Activated T-helper 17 cell treated with anti-CD3 and anti-CD28 coated beads, Interleukin-2, amount 50 U/mL, for 72 hours (primary cell): Measurements from ENCODE around the gene GJC1. TPM values are rescaled to one million over a fixed set of nuclear protein-coding genes. Genes with fewer than 3 reads are reported as not detected.

Experiments
- ATAC-seq: fragments of 150-1000 bp; cut with Tn5 transposase; replicated peaks from 2 replicates; pipeline ENCODE4 v1.10.0; 2021; ENCODE audit warnings: mild to moderate bottlenecking, moderate library complexity
- H3K27ac Mint-ChIP-seq: one replicate; pipeline ENCODE4 v1.8.0; 2022; ENCODE audit warnings: mixed read lengths
- H3K27me3 Mint-ChIP-seq: one replicate; pipeline ENCODE4 v1.8.0; 2022; ENCODE audit warnings: mixed read lengths
- H3K36me3 Mint-ChIP-seq: one replicate; pipeline ENCODE4 v1.8.0; 2022; ENCODE audit warnings: low read depth, mild to moderate bottlenecking, mixed read lengths
- H3K4me1 Mint-ChIP-seq: one replicate; pipeline ENCODE4 v1.8.0; 2022; ENCODE audit warnings: mixed read lengths
- H3K4me3 Mint-ChIP-seq: one replicate; pipeline ENCODE4 v1.8.0; 2022; ENCODE audit warnings: mild to moderate bottlenecking, mixed read lengths
- H3K9me3 Mint-ChIP-seq: one replicate; pipeline ENCODE4 v1.8.0; 2022; ENCODE audit warnings: mixed read lengths
- total RNA-seq, 2 donors: library from RNA; stranded (reverse); gene quantifications; one replicate each; pipeline ENCODE4 v1.2.3, GENCODE V29; 2022

Gene GJC1
- total RNA-seq, 2 donors from 2014 or later = 2.4 to 3.4 TPM

DNA sequence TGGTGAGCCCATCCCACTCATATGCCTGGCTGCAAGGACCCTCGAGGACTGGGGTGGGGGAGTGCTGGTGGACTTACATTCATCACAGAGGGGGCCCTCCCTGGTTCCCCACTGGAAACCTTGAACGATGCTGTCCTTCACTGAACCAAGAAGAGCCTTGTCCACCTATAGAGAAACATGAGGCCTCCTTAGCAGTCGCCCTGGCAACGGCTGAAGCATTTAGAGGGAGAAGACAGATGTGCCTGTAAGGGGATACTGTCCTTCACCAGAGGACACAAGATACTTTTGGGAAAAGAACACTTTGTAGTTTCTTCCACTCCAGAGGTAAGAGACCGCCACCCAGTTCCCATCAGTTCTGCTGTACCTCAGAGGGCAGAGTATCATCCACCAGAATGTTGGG is 24.1 kb upstream of the GJC1 start:
- no peak for ATAC-seq
- no peak overlapping the region for H3K27ac Mint-ChIP-seq
- no peaks in the 10 kb centered on the region for H3K9me3 Mint-ChIP-seq
- no peaks in the 10 kb centered on the region for H3K27me3 Mint-ChIP-seq
- peaks cover 95% of the 10 kb centered on the region for H3K36me3 Mint-ChIP-seq
- H3K4me3 Mint-ChIP-seq = no peak overlapping the region
- no peaks in the 10 kb centered on the region for H3K4me1 Mint-ChIP-seq

DNA sequence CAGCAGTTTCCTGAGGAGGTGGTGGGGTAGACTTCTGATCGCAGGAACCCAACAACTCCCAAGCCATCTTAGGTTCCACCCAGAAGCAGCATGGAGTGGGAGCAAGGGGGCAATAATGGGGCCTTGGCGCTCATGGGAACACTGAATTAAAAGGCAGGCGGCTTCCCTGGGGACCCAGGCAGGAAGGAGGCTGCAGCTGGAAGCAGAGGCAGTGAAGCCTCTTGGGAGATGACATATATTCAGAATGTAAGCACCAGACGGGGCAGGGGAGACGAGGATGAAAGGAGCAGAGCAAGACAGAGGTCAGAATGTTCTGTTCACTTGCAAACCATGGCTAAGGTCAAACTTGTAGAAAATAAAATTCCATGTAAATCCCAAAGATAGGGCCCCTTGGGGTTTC is 20.5 kb upstream of the GJC1 start:
- Mint-ChIP-seq H3K4me3 (no peak overlapping the region), H3K4me1 (no peaks in the 10 kb centered on the region), H3K27me3 (no peaks in the 10 kb centered on the region), H3K9me3 (no peaks in the 10 kb centered on the region), H3K36me3 (peaks cover 59% of the 10 kb centered on the region), H3K27ac (no peak overlapping the region)
- ATAC-seq = no peak

DNA sequence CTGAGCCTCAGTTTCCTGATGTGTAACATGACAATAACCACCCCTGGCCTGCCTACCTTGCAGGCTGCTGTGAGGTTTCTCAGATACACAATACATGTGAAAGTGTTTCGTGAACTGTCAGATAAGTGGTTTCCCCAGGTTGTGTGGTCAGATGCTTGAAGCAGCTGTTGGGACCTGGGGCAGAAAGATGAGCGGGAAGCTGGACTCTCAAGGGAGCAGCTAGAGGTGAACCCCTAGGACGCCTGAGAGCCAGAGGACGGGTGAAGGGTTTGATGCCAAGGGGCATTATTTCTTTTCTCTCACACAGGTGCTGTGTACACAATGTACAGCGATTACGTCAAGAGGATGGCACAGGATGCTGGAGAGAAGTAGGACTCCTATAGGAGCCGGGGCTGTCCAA is 19.9 kb upstream of the GJC1 start:
- Mint-ChIP-seq H3K27ac (no peak overlapping the region), H3K27me3 (no peaks in the 10 kb centered on the region), H3K4me3 (no peak overlapping the region), H3K36me3 (peaks cover 53% of the 10 kb centered on the region), H3K9me3 (no peaks in the 10 kb centered on the region), H3K4me1 (no peaks in the 10 kb centered on the region)
- ATAC-seq = no peak

DNA sequence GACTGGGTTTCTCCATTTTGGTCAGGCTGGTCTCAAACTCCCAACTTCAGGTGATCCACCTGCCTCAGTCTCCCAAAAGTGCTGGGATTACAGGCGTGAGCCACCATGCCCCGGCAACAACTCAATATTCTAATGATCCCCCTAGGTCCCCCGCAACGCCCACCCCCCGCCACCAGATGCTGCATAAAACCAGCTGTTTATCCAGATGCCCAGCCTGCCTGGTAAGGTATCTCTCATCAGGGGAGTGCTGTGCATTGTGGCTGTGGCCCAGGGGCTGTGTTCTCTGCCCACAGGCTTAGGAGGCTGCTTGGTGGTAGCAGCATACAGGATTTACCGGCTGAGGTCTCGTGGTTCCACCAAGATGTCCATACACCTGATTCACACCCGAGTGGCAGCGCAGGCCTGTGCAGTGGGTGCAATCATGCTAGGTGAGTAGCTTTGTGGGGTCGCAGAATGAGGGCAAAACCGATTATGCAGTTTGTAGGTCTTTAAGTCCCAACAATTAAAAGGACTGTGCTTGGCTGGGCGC is 18.9 kb upstream of the GJC1 start:
- Mint-ChIP-seq H3K27me3 (no peaks in the 10 kb centered on the region), H3K36me3 (peaks cover 43% of the 10 kb centered on the region), H3K9me3 (no peaks in the 10 kb centered on the region), H3K27ac (no peak overlapping the region), H3K4me1 (no peaks in the 10 kb centered on the region), H3K4me3 (no peak overlapping the region)
- no peak for ATAC-seq

DNA sequence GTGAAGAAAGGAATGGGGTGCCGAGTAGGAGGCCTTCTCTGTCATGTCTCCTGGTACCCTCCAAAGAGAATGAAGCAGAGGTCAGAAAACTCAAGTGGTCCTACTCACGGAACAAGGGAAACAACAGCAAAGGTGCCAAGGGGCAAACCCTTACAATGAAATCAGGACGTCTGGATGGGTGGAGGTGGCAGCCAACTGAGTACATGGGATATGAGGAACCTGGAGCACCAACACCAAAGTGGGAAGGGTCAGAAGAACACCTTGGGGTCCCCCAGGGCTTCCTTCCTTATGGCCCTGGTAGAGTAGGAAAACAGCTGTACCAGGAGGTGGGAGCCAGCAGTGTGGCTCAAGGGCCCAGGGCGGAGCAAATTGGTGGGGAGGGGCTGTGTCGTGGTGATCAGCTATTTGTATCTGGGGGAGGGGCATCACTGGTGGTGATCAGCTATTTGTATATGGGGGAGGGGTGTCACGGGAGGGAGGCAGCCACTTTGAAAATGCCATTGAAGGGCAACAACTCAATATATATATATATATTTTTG is 18.2 kb upstream of the GJC1 start:
- no peak overlapping the region for H3K4me3 Mint-ChIP-seq
- no peak for ATAC-seq
- H3K27ac Mint-ChIP-seq = no peak overlapping the region
- H3K9me3 Mint-ChIP-seq = no peaks in the 10 kb centered on the region
- no peaks in the 10 kb centered on the region for H3K27me3 Mint-ChIP-seq
- peaks cover 36% of the 10 kb centered on the region for H3K36me3 Mint-ChIP-seq
- no peaks in the 10 kb centered on the region for H3K4me1 Mint-ChIP-seq

DNA sequence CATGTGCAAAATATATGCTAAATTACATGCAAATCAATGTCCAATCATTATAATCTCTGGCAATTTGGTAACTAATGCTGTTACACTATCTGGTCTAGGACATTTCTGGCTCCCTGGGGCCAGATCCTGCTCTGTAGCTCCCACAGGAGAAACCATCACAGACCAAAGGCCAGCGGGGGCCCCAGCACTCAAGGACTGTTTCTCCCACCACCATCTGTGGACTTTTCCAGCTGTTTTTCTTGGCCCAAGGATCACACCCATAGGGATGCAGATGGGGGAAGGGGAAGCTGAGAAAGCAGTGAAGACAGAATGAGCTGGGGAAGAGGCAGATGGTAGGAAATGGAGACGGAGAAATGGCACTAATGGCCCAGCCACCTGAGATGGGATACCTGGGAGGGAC is 17.5 kb upstream of the GJC1 start, which contains the start of gene HIGD1B:
Gene HIGD1B, plus strand, starts transcription at position 298 of the 400 bp plus-strand sequence. CDS start 270 bp downstream, outside the sequence.
- no peak within 1 kb of the TSS for H3K4me3 Mint-ChIP-seq
- H3K36me3 Mint-ChIP-seq = peaks cover 29% of the 10 kb centered on the region
- H3K4me1 Mint-ChIP-seq = no peaks in the 10 kb centered on the region
- H3K9me3 Mint-ChIP-seq = no peaks in the 10 kb centered on the region
- H3K27ac Mint-ChIP-seq = peak within 1 kb of the TSS; percentile 38
- H3K27me3 Mint-ChIP-seq = no peaks in the 10 kb centered on the region
- no peak for ATAC-seq

DNA sequence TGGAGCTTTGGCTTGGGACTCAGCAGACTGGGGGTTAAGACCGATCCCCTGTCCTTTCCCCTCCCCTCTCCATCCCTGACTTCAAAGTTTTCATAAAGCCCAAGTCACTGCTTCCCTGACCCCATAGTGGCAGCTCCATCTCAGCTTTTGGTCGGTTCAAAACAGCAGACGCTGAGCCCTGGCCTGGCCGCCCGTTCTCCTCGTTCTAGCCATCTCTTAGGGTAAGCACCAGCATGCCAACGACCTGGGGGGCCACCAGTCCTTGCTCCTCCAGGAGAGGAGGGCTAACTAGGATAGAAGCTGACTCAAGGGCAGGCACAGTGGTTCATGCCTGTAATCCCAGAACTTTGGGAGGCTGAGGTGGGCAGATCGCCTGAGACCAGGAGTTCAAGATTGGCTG is 16.1 kb upstream of the GJC1 start:
- no peak for ATAC-seq
- H3K27me3 Mint-ChIP-seq = no peaks in the 10 kb centered on the region
- no peaks in the 10 kb centered on the region for H3K4me1 Mint-ChIP-seq
- H3K4me3 Mint-ChIP-seq = no peak overlapping the region
- H3K36me3 Mint-ChIP-seq = peaks cover 16% of the 10 kb centered on the region
- H3K9me3 Mint-ChIP-seq = no peaks in the 10 kb centered on the region
- H3K27ac Mint-ChIP-seq = no peak overlapping the region

DNA sequence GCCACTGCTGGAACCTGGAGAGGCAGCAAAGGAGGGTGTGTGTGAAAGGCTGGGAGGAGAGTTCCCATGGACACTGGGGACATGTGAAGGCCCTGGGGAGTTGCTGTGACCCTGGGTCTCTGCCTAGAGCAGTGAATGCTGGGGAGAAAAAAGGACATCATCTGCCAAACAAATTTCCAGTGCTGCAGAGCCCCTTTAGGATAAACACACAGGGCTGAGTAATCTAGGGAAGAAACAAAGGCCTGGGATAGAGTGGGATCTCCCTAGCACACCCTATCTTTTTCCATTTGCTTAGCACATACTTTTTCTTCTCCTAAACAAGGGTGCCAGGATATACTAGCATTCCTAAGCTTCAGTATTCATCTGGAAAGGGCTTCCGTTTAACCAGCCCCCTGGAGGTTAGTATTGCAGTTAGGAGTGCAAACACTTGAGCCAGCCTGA is 14.3 kb upstream of the GJC1 start:
- Mint-ChIP-seq H3K9me3 (no peaks in the 10 kb centered on the region), H3K4me1 (no peaks in the 10 kb centered on the region), H3K27ac (no peak overlapping the region), H3K36me3 (no peaks in the 10 kb centered on the region), H3K4me3 (no peak overlapping the region), H3K27me3 (no peaks in the 10 kb centered on the region)
- ATAC-seq = no peak

DNA sequence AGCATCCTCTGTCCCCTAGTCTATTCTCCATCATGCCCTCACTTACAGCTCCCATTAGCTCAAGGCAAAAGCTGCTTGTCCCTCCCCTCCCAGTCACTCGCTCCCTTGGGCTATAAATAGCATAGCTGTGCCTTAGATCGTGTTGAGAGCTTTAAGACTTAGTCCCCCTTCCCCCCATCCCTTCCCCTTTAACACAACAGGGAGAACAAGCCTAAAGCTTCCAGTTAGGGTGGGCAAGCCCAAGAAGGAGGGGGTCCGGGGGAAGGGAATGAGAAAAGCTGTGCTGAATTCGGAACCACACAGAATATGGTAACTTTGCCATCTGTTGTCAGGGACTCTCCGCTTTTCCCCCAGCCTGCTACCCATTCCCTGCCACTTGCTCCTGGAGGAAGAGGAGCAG is 12.7 kb upstream of the GJC1 start:
- ATAC-seq = no peak
- Mint-ChIP-seq H3K27ac (no peak overlapping the region), H3K4me1 (no peaks in the 10 kb centered on the region), H3K4me3 (no peak overlapping the region), H3K27me3 (no peaks in the 10 kb centered on the region), H3K9me3 (no peaks in the 10 kb centered on the region), H3K36me3 (no peaks in the 10 kb centered on the region)

DNA sequence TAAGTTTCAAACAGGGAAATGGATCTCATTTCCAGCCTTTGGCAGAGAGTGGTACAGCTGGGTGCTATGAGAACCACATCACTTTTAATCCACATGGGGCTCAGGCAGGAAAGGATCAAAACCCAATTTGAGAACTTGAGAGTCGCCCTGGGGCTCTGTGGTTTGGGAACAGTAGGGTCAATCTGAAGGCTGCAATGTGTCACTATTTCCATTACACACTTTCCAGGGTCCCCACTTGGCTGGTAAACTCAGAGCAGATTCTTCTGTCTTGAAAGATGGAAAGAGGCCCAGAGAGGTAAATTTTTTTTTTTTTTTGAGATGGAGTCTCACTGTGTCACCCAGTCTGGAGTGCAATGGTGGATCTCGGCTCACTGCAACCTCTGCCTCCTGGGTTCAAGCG is 10.8 kb upstream of the GJC1 start:
- Mint-ChIP-seq H3K27ac (no peak overlapping the region), H3K4me1 (no peaks in the 10 kb centered on the region), H3K9me3 (no peaks in the 10 kb centered on the region), H3K27me3 (no peaks in the 10 kb centered on the region), H3K36me3 (no peaks in the 10 kb centered on the region), H3K4me3 (no peak overlapping the region)
- ATAC-seq = no peak

DNA sequence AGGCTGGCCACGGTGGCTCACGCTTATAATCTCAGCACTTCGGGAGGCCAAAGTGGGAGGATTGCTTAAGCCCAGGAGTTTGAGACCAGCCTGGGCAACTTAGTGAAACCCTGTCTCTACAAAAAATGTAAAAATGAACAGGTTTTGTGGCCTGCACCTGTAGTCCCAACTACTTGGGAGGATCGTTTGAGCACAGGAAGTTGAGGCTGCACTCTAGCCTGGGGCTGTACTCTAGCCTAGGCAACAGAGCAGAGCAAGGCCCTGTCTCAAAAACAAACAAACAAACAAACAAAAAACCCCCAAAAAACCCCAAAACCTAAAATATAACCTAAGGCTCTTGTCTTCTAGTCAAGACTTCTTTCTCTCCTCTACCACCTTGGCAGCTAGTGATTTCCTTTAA is 10.2 kb upstream of the GJC1 start:
- Mint-ChIP-seq H3K4me3 (no peak overlapping the region), H3K27ac (no peak overlapping the region), H3K9me3 (no peaks in the 10 kb centered on the region), H3K4me1 (no peaks in the 10 kb centered on the region), H3K36me3 (no peaks in the 10 kb centered on the region), H3K27me3 (no peaks in the 10 kb centered on the region)
- ATAC-seq = no peak

DNA sequence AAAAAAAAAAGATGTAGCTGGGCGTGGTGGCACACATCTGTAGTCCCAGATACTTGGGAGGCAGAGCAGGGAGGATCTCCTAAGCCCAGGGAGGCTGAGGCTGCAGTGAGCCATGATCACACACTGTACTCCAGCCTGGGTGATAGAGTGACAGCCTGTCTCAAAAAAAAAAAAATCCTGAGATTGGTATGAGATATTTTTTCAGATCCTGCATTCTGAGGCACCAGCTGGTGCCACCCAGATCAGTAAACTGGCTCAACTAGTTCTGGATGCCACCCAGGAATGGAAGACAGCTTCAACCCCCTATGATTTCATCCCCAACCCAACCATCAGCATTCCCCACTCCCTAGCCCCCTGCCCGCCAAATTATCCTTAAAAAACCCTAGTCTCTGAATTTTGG is 7.1 kb upstream of the GJC1 start:
- ATAC-seq = no peak
- Mint-ChIP-seq H3K4me1 (no peaks in the 10 kb centered on the region), H3K27me3 (peaks cover 9% of the 10 kb centered on the region), H3K36me3 (no peaks in the 10 kb centered on the region), H3K27ac (no peak overlapping the region), H3K4me3 (no peak overlapping the region), H3K9me3 (no peaks in the 10 kb centered on the region)

DNA sequence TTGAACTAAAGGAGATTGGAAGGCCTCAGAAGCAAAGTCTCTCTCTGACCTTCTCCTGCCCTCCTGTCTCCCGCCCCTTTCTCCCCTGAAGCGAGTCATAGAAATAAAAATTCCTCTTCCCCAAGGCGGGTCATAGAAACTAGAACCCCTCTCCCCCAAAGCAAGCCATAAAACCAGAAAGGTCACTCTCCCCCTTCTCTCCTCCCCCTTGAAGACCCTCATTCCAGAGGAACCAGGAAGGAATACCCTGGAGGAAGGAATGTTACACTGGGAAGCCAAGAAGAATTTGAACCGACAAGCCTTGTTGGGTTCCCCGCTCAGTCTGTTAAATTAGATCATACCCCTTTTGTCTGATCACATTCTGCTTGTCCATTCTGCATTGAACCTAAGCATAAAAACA is 2.7 kb upstream of the GJC1 start:
- H3K4me1 Mint-ChIP-seq = peaks cover 8% of the 10 kb centered on the region
- no peaks in the 10 kb centered on the region for H3K9me3 Mint-ChIP-seq
- no peak overlapping the region for H3K27ac Mint-ChIP-seq
- ATAC-seq = no peak
- no peak overlapping the region for H3K4me3 Mint-ChIP-seq
- peaks cover 24% of the 10 kb centered on the region for H3K27me3 Mint-ChIP-seq
- peaks cover 8% of the 10 kb centered on the region for H3K36me3 Mint-ChIP-seq

DNA sequence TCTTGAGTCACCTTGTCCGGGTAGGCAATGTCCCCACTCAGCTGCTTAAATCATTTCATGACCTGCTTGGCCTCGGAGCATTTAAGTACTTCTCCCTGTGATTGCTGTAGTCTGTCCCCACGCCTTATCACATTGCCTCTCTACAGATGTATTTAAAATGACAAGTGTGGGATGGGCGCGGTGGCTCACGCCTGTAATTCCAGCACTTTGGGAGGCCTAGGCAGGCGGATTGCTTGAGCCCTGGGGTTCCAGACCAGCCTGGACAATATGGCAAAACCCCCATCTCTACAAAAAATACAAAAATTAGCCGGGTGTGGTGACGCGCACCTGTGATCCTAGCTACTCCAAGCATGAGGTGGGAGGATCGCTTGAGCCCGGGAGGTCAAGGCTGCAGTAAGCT is 1.3 kb upstream of the GJC1 start:
- H3K36me3 Mint-ChIP-seq = peaks cover 8% of the 10 kb centered on the region
- ATAC-seq = no peak
- H3K4me1 Mint-ChIP-seq = peaks cover 8% of the 10 kb centered on the region
- H3K27ac Mint-ChIP-seq = no peak overlapping the region
- H3K4me3 Mint-ChIP-seq = no peak overlapping the region
- no peaks in the 10 kb centered on the region for H3K9me3 Mint-ChIP-seq
- peaks cover 34% of the 10 kb centered on the region for H3K27me3 Mint-ChIP-seq

DNA sequence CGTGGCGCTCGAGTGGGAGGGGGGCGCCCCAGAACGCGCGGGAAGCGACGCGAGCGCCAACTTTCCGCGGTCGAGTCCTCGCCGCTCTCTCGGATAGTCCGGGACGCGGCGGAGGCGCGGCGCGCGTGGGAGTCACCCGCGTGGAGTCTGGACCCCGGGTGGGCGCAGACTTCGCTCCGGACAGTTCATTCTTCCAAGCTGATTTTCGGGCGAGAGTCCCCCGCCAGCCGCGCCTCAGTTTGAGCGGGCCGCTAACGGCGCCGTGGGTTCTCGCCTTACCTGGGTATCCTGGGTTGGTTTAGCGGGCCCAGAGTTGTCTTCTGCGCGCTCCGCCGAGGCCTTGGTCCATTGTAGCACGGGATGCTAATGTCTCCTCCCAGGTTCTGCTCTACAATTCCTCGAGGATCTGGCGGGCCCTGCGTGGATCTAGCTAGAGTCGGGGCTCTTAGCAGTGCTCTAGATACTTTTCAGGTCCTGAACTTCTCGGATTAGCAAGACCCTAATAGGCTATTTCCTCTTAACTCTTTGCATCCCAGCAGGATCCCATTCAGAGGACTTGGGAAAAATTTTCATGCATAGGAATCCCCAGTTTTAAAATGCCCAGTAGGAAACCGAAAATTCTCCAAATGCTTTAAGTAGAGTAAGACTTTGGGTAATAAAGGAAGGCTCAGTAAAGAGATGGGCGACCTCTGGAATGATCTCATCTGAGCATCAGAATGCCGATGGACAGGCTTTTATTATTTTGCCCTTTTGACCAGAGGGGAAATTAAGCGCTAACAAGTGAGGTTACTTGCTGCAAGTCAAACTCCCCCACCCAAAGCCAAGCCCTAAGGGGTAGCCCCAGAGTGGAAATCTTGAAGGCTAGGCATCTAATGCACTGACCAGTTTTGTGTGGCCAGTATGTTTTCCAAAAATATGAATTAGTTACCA is 537 bp upstream of the GJC1 start:
- Mint-ChIP-seq H3K4me3 (peak overlapping the region; percentile 67), H3K27ac (no peak overlapping the region), H3K36me3 (peaks cover 8% of the 10 kb centered on the region), H3K4me1 (peaks cover 8% of the 10 kb centered on the region), H3K27me3 (peaks cover 34% of the 10 kb centered on the region), H3K9me3 (no peaks in the 10 kb centered on the region)
- ATAC-seq = peak; percentile 16
